T-helper 17 cell (primary cell): Measurements from ENCODE around the gene FANCC. TPM values are rescaled to one million over a fixed set of nuclear protein-coding genes. Genes with fewer than 3 reads are reported as not detected.
A peak's percentile ranks its signal among the peaks of the same experiment; 100 is the strongest.
"Not testable (repeated sequence)": the region's sequence is repeated elsewhere in the genome, so short reads cannot be mapped to it uniquely, and the experiment has no call there.

Experiments used
- ATAC-seq: fragments of 150-1000 bp; cut with Tn5 transposase; 2 replicates; pipeline ENCODE4 v1.10.0; 2021; ENCODE audit warnings: mild to moderate bottlenecking, moderate library complexity
- DNase-seq, 3 donors: peaks; one replicate each; pipeline versions ENCODE4 v3.0.0 to v3.0.0-alpha.2; 2020 to 2021
- H3K9me3 ChIP-seq: one replicate; pipeline ENCODE4 v1.7.0; 2013; ENCODE audit warnings: low read length, mild to moderate bottlenecking; ENCODE audit not compliant: control insufficient read depth, poor library complexity, severe bottlenecking
- H3K27ac Mint-ChIP-seq: one replicate; pipeline ENCODE4 v1.8.0; 2022; ENCODE audit warnings: mild to moderate bottlenecking, moderate library complexity, mixed read lengths
- H3K27me3 Mint-ChIP-seq: one replicate; pipeline ENCODE4 v1.8.0; 2022; ENCODE audit warnings: mixed read lengths
- H3K36me3 Mint-ChIP-seq: one replicate; pipeline ENCODE4 v1.8.0; 2022; ENCODE audit warnings: low read depth, mixed read lengths
- H3K4me1 Mint-ChIP-seq: one replicate; pipeline ENCODE4 v1.8.0; 2022; ENCODE audit warnings: mild to moderate bottlenecking, mixed read lengths
- H3K4me3 Mint-ChIP-seq: one replicate; pipeline ENCODE4 v1.8.0; 2022; ENCODE audit warnings: mild to moderate bottlenecking, moderate library complexity, mixed read lengths
- total RNA-seq, 4 donors: library from RNA in 2 of 4; stranded (reverse) in 2 of 4; gene quantifications; one replicate each; pipeline ENCODE4 v1.2.3 and lab custom pipeline; 2022 to 2026

Gene FANCC
- total RNA-seq, 2 donors from 2014 or later, result 3.7 to 3.9 TPM

- peaks cover 13% of the 10 kb centered on the region for H3K27me3 Mint-ChIP-seq
- H3K9me3 ChIP-seq, result no peaks in the 10 kb centered on the region
- H3K36me3 Mint-ChIP-seq, result peaks cover 6% of the 10 kb centered on the region
- H3K27ac Mint-ChIP-seq, result peak overlapping the region; percentile 8
- ATAC-seq (peak; percentile 58), DNase-seq (no peak)
- peaks cover 18% of the 10 kb centered on the region for H3K4me1 Mint-ChIP-seq
- H3K4me3 Mint-ChIP-seq, result no peak overlapping the region
Measured at GRCh38 chr9:95343725-95344287, 26.3 kb upstream of the FANCC start.

- peaks cover 2% of the 10 kb centered on the region for H3K27me3 Mint-ChIP-seq
- H3K4me3 Mint-ChIP-seq, result no peak overlapping the region
- no peak for DNase-seq
Measured at GRCh38 chr9:95342571-95342970, 25.1 kb upstream of the FANCC start.

GRCh38 chr9:95341293-95341962 lies 23.9 kb upstream of the FANCC start:
- Mint-ChIP-seq H3K27me3 (no peaks in the 10 kb centered on the region), H3K4me1 (peaks cover 14% of the 10 kb centered on the region), H3K4me3 (no peak overlapping the region), H3K27ac (no peak overlapping the region), H3K36me3 (no peaks in the 10 kb centered on the region)
- ATAC-seq, result no peak
- no peaks in the 10 kb centered on the region for H3K9me3 ChIP-seq
- no peak for DNase-seq

More at GRCh38 chr9:95342571-95342970, 25.1 kb upstream of the FANCC start:
- ATAC-seq, result no peak
- peak overlapping the region; percentile 8 for H3K27ac Mint-ChIP-seq
- H3K36me3 Mint-ChIP-seq, result peaks cover 4% of the 10 kb centered on the region
- H3K4me1 Mint-ChIP-seq, result peaks cover 15% of the 10 kb centered on the region
- H3K9me3 ChIP-seq, result no peaks in the 10 kb centered on the region

- Mint-ChIP-seq H3K4me1 (peaks cover 5% of the 10 kb centered on the region), H3K4me3 (no peak overlapping the region), H3K27ac (no peak overlapping the region), H3K27me3 (peaks cover 5% of the 10 kb centered on the region), H3K36me3 (no peaks in the 10 kb centered on the region)
- no peak for ATAC-seq
- no peak for DNase-seq
- H3K9me3 ChIP-seq, result no peaks in the 10 kb centered on the region
Measured at GRCh38 chr9:95338243-95338642, 20.7 kb upstream of the FANCC start.

- DNase-seq, result peak in 1 of 3 donors; percentile 17
- no peaks in the 10 kb centered on the region for H3K4me1 Mint-ChIP-seq
- ATAC-seq, result peak; percentile 57
Measured at GRCh38 chr9:95336281-95336680, 18.8 kb upstream of the FANCC start.

GRCh38 chr9:95333426-95333825 lies 15.9 kb upstream of the FANCC start:
- Mint-ChIP-seq H3K27ac (no peak overlapping the region), H3K4me3 (no peak overlapping the region), H3K36me3 (no peaks in the 10 kb centered on the region), H3K27me3 (peaks cover 27% of the 10 kb centered on the region), H3K4me1 (no peaks in the 10 kb centered on the region)
- DNase-seq (no peak), ATAC-seq (no peak)
- no peaks in the 10 kb centered on the region for H3K9me3 ChIP-seq

More at GRCh38 chr9:95336281-95336680, 18.8 kb upstream of the FANCC start:
- no peak overlapping the region for H3K27ac Mint-ChIP-seq
- no peaks in the 10 kb centered on the region for H3K36me3 Mint-ChIP-seq
- peaks cover 13% of the 10 kb centered on the region for H3K27me3 Mint-ChIP-seq
- H3K4me3 Mint-ChIP-seq, result no peak overlapping the region
- no peaks in the 10 kb centered on the region for H3K9me3 ChIP-seq

- DNase-seq (no peak), ATAC-seq (no peak)
- no peak overlapping the region for H3K27ac Mint-ChIP-seq
- H3K27me3 Mint-ChIP-seq, result peaks cover 27% of the 10 kb centered on the region
- H3K4me3 Mint-ChIP-seq, result no peak overlapping the region
- H3K9me3 ChIP-seq, result no peaks in the 10 kb centered on the region
- no peaks in the 10 kb centered on the region for H3K4me1 Mint-ChIP-seq
- H3K36me3 Mint-ChIP-seq, result no peaks in the 10 kb centered on the region
Measured at GRCh38 chr9:95332860-95333259, 15.4 kb upstream of the FANCC start.

- peaks cover 27% of the 10 kb centered on the region for H3K27me3 Mint-ChIP-seq
- peaks cover 2% of the 10 kb centered on the region for H3K36me3 Mint-ChIP-seq
- H3K4me3 Mint-ChIP-seq, result no peak overlapping the region
- no peaks in the 10 kb centered on the region for H3K4me1 Mint-ChIP-seq
- ATAC-seq (no peak), DNase-seq (no peak)
- H3K27ac Mint-ChIP-seq, result no peak overlapping the region
- H3K9me3 ChIP-seq, result peaks cover 3% of the 10 kb centered on the region
Measured at GRCh38 chr9:95330720-95331404, 13.4 kb upstream of the FANCC start.

- not testable (repeated sequence) for H3K27ac Mint-ChIP-seq, H3K36me3 Mint-ChIP-seq, ATAC-seq, H3K9me3 ChIP-seq, H3K4me1 Mint-ChIP-seq, H3K4me3 Mint-ChIP-seq, DNase-seq
- peaks cover 26% of the 10 kb centered on the region for H3K27me3 Mint-ChIP-seq
Measured at GRCh38 chr9:95329061-95329460, 11.6 kb upstream of the FANCC start.

GRCh38 chr9:95327239-95327865 lies 9.8 kb upstream of the FANCC start:
- Mint-ChIP-seq H3K4me3 (no peak overlapping the region), H3K27me3 (peaks cover 38% of the 10 kb centered on the region), H3K36me3 (peaks cover 2% of the 10 kb centered on the region), H3K4me1 (no peaks in the 10 kb centered on the region), H3K27ac (no peak overlapping the region)
- peaks cover 3% of the 10 kb centered on the region for H3K9me3 ChIP-seq
- DNase-seq (no peak), ATAC-seq (no peak)

GRCh38 chr9:95325221-95325620 lies 7.7 kb upstream of the FANCC start:
- ATAC-seq (no peak), DNase-seq (no peak)
- Mint-ChIP-seq H3K4me3 (no peak overlapping the region), H3K27ac (no peak overlapping the region), H3K36me3 (peaks cover 4% of the 10 kb centered on the region), H3K4me1 (no peaks in the 10 kb centered on the region), H3K27me3 (peaks cover 28% of the 10 kb centered on the region)
- peaks cover 3% of the 10 kb centered on the region for H3K9me3 ChIP-seq

- DNase-seq (no peak), ATAC-seq (no peak)
- H3K4me1 Mint-ChIP-seq, result peaks cover 8% of the 10 kb centered on the region
- no peaks in the 10 kb centered on the region for H3K9me3 ChIP-seq
- H3K27me3 Mint-ChIP-seq, result peaks cover 8% of the 10 kb centered on the region
- H3K27ac Mint-ChIP-seq, result peak overlapping the region; percentile 82
- peaks cover 6% of the 10 kb centered on the region for H3K36me3 Mint-ChIP-seq
- H3K4me3 Mint-ChIP-seq, result peak overlapping the region; percentile 94
Measured at GRCh38 chr9:95317893-95318211, 343 bp upstream of the FANCC start.

- DNase-seq (peak in 1 of 3 donors; percentile 34), ATAC-seq (peak; percentile 22)
- H3K4me1 Mint-ChIP-seq, result peaks cover 11% of the 10 kb centered on the region
- H3K36me3 Mint-ChIP-seq, result peaks cover 4% of the 10 kb centered on the region
- peaks cover 8% of the 10 kb centered on the region for H3K27me3 Mint-ChIP-seq
- no peaks in the 10 kb centered on the region for H3K9me3 ChIP-seq
- H3K27ac Mint-ChIP-seq, result peak overlapping the region; percentile 27
- H3K4me3 Mint-ChIP-seq, result peak overlapping the region; percentile 94
Measured at GRCh38 chr9:95316794-95317118, 753 bp downstream of the FANCC start.
